UCSD-AML1 (cell line): Measurements from ENCODE around the gene NXN.
"Not testable (repeated sequence)": the region's sequence is repeated elsewhere in the genome, so short reads cannot be mapped to it uniquely, and the experiment has no call there.

Experiments
- DNase-seq: peaks from one replicate; lab custom pipeline; 2025; ENCODE audit not compliant: unreplicated experiment; lab: John Stamatoyannopoulos, UW

Gene NXN

GRCh38 chr17:1007310-1008007 is 27.9 kb upstream of the NXN start:
- DNase-seq = no peak

- DNase-seq = no peak
These were observed 26.5 kb upstream of the NXN start for GRCh38 chr17:1006054-1006453.

GRCh38 chr17:1005361-1005946 is 25.9 kb upstream of the NXN start:
- DNase-seq = no peak

GRCh38 chr17:1004769-1005295 is 25.3 kb upstream of the NXN start:
- DNase-seq = no peak

GRCh38 chr17:1003972-1004768 is 24.6 kb upstream of the NXN start:
- DNase-seq = peak; percentile 46

- no peak for DNase-seq
These were observed 24.0 kb upstream of the NXN start for GRCh38 chr17:1003633-1003971.

- DNase-seq = no peak
These were observed 23.4 kb upstream of the NXN start for GRCh38 chr17:1002771-1003555.

- DNase-seq = no peak
These were observed 22.8 kb upstream of the NXN start for GRCh38 chr17:1002412-1002753.

GRCh38 chr17:1001640-1002411 is 22.2 kb upstream of the NXN start:
- DNase-seq = no peak

- no peak for DNase-seq
These were observed 21.3 kb upstream of the NXN start for GRCh38 chr17:1000597-1001461.

- DNase-seq = no peak
These were observed 18.5 kb upstream of the NXN start for GRCh38 chr17:998111-998510.

GRCh38 chr17:996554-997344 is 17.2 kb upstream of the NXN start, which contains the start of gene TIMM22:
Gene TIMM22 (plus strand): TSS chr17:997129. CDS start chr17:997143, 14 bp downstream.
- peak; percentile 98 for DNase-seq

GRCh38 chr17:995324-995723 is 15.7 kb upstream of the NXN start:
- not testable (repeated sequence) for DNase-seq

GRCh38 chr17:992933-993332 is 13.4 kb upstream of the NXN start:
- no peak for DNase-seq

GRCh38 chr17:988561-988960 is 9.0 kb upstream of the NXN start:
- no peak for DNase-seq

- no peak for DNase-seq
These were observed 8.4 kb upstream of the NXN start for GRCh38 chr17:987931-988330.

- no peak for DNase-seq
These were observed 6.8 kb upstream of the NXN start for GRCh38 chr17:986322-986929.

- DNase-seq = no peak
These were observed 4.3 kb upstream of the NXN start for GRCh38 chr17:983921-984320.
